CD4-positive, CD25-positive, alpha-beta regulatory T cell (primary cell): ENCODE results near the gene AGBL5. TPM values are rescaled to one million over a fixed set of nuclear protein-coding genes. Genes with fewer than 3 reads are reported as not detected.

Source experiments
- ATAC-seq, 2 donors: fragments of 150-1000 bp; cut with Tn5 transposase; one replicate each; pipeline ENCODE4 v1.10.0; 2021; ENCODE audit warnings: low read depth in 2 of 2, moderate number of reproducible peaks in 2 of 2, moderate library complexity in 1 of 2
- DNase-seq, 3 donors: peaks; one replicate each; pipeline versions ENCODE4 v3.0.0 to v3.0.0-alpha.2; 2012 to 2022; ENCODE audit warnings: mixed read lengths in 1 of 3
- H3K27ac ChIP-seq: one replicate; pipeline ENCODE4 v1.7.0; 2013; ENCODE audit warnings: mild to moderate bottlenecking, low read length; ENCODE audit not compliant: insufficient read depth, poor library complexity, severe bottlenecking
- H3K27me3 ChIP-seq: one replicate; pipeline ENCODE4 v1.7.0; 2013; ENCODE audit warnings: low read length; ENCODE audit not compliant: control insufficient read depth, insufficient read depth
- H3K36me3 ChIP-seq: one replicate; pipeline ENCODE4 v1.7.0; 2013; ENCODE audit warnings: mild to moderate bottlenecking, low read length, moderate library complexity; ENCODE audit not compliant: control insufficient read depth, insufficient read depth
- H3K4me1 ChIP-seq: 2 replicates; pipeline ENCODE4 v1.7.0; 2013; ENCODE audit warnings: mild to moderate bottlenecking, low read length; ENCODE audit not compliant: insufficient read depth, control insufficient read depth, poor library complexity, severe bottlenecking
- H3K4me3 ChIP-seq: one replicate; pipeline ENCODE4 v1.7.0; 2013; ENCODE audit warnings: low read depth, mild to moderate bottlenecking, low read length, moderate library complexity
- H3K9me3 ChIP-seq, 2 experiments: 1 replicate in 1 of 2; 2 replicates in 1 of 2; pipeline ENCODE4 v1.7.0; 2013; ENCODE audit warnings: low read length in 2 of 2, mild to moderate bottlenecking in 1 of 2, moderate library complexity in 1 of 2; ENCODE audit not compliant: control insufficient read depth in 2 of 2
- H3K27ac Mint-ChIP-seq, 3 donors: one replicate each; pipeline ENCODE4 v1.8.0; 2020 to 2022; ENCODE audit warnings: mild to moderate bottlenecking in 3 of 3, mixed read lengths in 3 of 3, moderate library complexity in 2 of 3
- H3K27me3 Mint-ChIP-seq: one replicate; pipeline ENCODE4 v1.8.0; 2022; ENCODE audit warnings: mild to moderate bottlenecking, mixed read lengths
- H3K36me3 Mint-ChIP-seq: one replicate; pipeline ENCODE4 v1.8.0; 2020; ENCODE audit warnings: mixed read lengths
- H3K4me1 Mint-ChIP-seq, 4 donors: one replicate each; pipeline ENCODE4 v1.8.0; 2020 to 2022; ENCODE audit warnings: mixed read lengths in 4 of 4, mild to moderate bottlenecking in 1 of 4
- H3K4me3 Mint-ChIP-seq, 4 donors: one replicate each; pipeline ENCODE4 v1.8.0; 2020 to 2022; ENCODE audit warnings: mild to moderate bottlenecking in 4 of 4, mixed read lengths in 4 of 4, moderate library complexity in 3 of 4
- H3K9me3 Mint-ChIP-seq, 7 donors: one replicate each; pipeline ENCODE4 v1.8.0; 2020 to 2022; ENCODE audit warnings: mixed read lengths in 7 of 7, mild to moderate bottlenecking in 3 of 7, moderate library complexity in 2 of 7
- polyA plus RNA-seq, 4 donors: library from polyadenylated mRNA; unstranded; fragments of 300-500 nt; fragmentation: Illumina TruSeq; gene quantifications; one replicate each; pipeline ENCODE4 v1.2.3, GENCODE V29; 2021
- total RNA-seq: library from RNA; stranded (reverse); gene quantifications from one replicate; pipeline ENCODE4 v1.2.3, GENCODE V29; 2022

Gene AGBL5
- total and polyA plus RNA-seq, 5 donors from 2014 or later, result 8.9 to 11.3 (median 9.3) TPM

DNA sequence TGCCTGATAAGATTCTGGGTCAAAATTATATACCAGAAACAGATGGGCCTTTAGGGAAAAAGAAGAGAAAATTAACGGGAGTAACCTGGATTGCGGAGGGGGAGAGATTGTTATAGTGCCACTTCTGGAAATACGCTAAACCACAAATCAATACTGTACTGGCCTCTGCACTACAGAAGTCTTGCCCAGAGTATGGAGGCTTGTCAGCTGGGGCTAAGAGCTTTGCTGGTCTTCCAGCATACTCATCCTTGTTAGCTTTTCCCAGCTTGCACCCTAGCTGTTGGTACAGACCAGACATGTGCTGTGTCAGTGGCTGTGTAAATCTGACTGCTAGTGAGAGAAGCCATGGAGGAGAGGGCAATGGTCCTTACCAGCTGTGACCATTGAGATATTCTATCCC is 8.9 kb downstream of the AGBL5 start:
- no peaks in the 10 kb centered on the region for H3K9me3 Mint-ChIP-seq
- H3K27me3 ChIP-seq, result no peaks in the 10 kb centered on the region

DNA sequence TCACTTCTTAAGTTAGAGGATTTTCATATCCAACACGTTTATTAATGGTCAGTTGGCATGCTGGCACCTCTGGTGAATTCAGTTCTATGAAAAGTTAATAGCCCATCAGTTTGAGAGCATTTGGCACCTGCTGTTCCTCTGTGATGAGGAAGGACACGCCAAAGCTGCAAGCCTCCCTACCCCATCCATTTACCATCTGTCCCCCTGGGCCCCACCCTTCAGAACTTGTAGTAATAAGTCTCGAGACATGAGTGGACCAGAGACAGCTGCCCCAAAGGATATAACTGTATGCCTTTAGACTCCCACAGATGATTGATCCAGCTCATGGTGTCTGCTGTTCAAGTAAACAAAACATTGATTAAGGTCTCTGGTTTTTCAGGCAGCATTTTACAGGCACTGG is 13.7 kb downstream of the AGBL5 start:
- H3K27ac ChIP-seq, result no peak overlapping the region
- ATAC-seq (no peak), DNase-seq (no peak)
- H3K36me3 Mint-ChIP-seq, result peaks cover 36% of the 10 kb centered on the region
- no peaks in the 10 kb centered on the region for H3K9me3 ChIP-seq
- H3K4me3 Mint-ChIP-seq, result peak overlapping the region in 1 of 4 donors; percentile 12
- peaks cover 39% of the 10 kb centered on the region for H3K36me3 ChIP-seq
- H3K27me3 Mint-ChIP-seq, result no peaks in the 10 kb centered on the region
- no peak overlapping the region for H3K27ac Mint-ChIP-seq
- peaks cover 15% of the 10 kb centered on the region for H3K4me1 ChIP-seq
- H3K4me3 ChIP-seq, result no peak overlapping the region
- H3K9me3 Mint-ChIP-seq, result no peaks in the 10 kb centered on the region
- H3K27me3 ChIP-seq, result no peaks in the 10 kb centered on the region
- H3K4me1 Mint-ChIP-seq, result peaks cover 0 to 59% (median 37%) of the 10 kb centered on the region in 4 donors

More for the DNA sequence above, 8.9 kb downstream of the AGBL5 start:
- H3K27ac Mint-ChIP-seq, result no peak overlapping the region
- H3K27ac ChIP-seq, result no peak overlapping the region
- H3K4me1 Mint-ChIP-seq, result peaks cover 0 to 15% (median 10%) of the 10 kb centered on the region in 4 donors
- H3K27me3 Mint-ChIP-seq, result no peaks in the 10 kb centered on the region
- no peaks in the 10 kb centered on the region for H3K9me3 ChIP-seq
- no peak for DNase-seq
- no peak for ATAC-seq
- peaks cover 12% of the 10 kb centered on the region for H3K36me3 Mint-ChIP-seq
- H3K36me3 ChIP-seq, result peaks cover 32% of the 10 kb centered on the region
- H3K4me3 Mint-ChIP-seq, result no peak overlapping the region
- no peaks in the 10 kb centered on the region for H3K4me1 ChIP-seq
- H3K4me3 ChIP-seq, result no peak overlapping the region

DNA sequence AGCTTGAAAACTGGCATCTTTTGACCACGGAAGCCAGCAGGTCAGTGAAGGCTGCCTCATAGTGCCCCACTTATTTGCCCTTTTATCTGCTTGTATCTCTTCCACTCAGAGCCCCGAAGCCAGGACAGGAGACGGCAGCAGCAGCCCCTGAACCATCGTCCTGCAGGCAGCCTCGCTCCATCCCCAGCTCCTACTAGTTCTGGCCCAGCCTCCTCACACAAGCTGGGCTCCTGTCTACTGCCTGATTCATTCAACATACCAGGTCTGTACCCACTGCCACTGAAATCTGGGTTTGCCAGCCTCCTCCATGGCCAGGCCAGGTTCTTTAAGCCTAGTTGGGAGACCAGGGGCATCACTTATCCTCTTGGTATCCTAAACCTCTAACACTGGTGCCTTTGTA is 15.9 kb downstream of the AGBL5 start:
- Histone ChIP-seq H3K4me3 (no peak overlapping the region), H3K27me3 (no peaks in the 10 kb centered on the region), H3K4me1 (peaks cover 31% of the 10 kb centered on the region), H3K36me3 (peaks cover 34% of the 10 kb centered on the region), H3K9me3 (no peaks in the 10 kb centered on the region), H3K27ac (no peak overlapping the region)
- H3K36me3 Mint-ChIP-seq, result peaks cover 32% of the 10 kb centered on the region
- no peaks in the 10 kb centered on the region for H3K9me3 Mint-ChIP-seq
- DNase-seq (no peak), ATAC-seq (no peak)
- no peaks in the 10 kb centered on the region for H3K27me3 Mint-ChIP-seq
- H3K27ac Mint-ChIP-seq, result peak overlapping the region in 1 of 3 donors; percentile 29
- H3K4me1 Mint-ChIP-seq, result peaks cover 0 to 74% (median 44%) of the 10 kb centered on the region in 4 donors
- peak overlapping the region in 1 of 4 donors; percentile 65 for H3K4me3 Mint-ChIP-seq

DNA sequence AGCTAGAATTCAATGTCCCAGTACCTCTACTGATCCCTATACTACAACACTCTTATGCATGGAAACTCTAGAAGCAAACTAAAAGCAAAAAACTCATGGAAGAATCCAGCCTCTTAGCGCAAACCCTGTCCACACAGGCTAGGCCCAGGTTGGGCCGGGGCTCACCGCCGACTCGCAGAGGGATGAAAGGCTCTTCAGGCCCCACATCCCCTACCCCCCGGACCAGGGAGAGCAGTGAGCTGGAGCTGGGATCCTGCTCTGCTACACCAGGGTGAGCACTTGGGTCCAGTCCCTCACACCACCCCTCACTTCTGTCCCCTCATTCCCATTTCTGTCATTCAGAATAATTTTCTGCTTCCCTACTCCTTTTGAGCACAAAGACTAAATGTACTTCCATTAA is 18.0 kb downstream of the AGBL5 start:
- Histone ChIP-seq H3K36me3 (peaks cover 28% of the 10 kb centered on the region), H3K27me3 (no peaks in the 10 kb centered on the region), H3K27ac (peak overlapping the region; percentile 91), H3K9me3 (no peaks in the 10 kb centered on the region), H3K4me1 (peaks cover 32% of the 10 kb centered on the region), H3K4me3 (no peak overlapping the region)
- peaks cover 0 to 77% (median 44%) of the 10 kb centered on the region in 4 donors for H3K4me1 Mint-ChIP-seq
- H3K36me3 Mint-ChIP-seq, result peaks cover 27% of the 10 kb centered on the region
- ATAC-seq (no peak), DNase-seq (no peak)
- no peaks in the 10 kb centered on the region for H3K9me3 Mint-ChIP-seq
- peak overlapping the region; percentile 74 to 99 (median 86) for H3K4me3 Mint-ChIP-seq
- peak overlapping the region; percentile 70 to 97 (median 92) for H3K27ac Mint-ChIP-seq
- H3K27me3 Mint-ChIP-seq, result no peaks in the 10 kb centered on the region

DNA sequence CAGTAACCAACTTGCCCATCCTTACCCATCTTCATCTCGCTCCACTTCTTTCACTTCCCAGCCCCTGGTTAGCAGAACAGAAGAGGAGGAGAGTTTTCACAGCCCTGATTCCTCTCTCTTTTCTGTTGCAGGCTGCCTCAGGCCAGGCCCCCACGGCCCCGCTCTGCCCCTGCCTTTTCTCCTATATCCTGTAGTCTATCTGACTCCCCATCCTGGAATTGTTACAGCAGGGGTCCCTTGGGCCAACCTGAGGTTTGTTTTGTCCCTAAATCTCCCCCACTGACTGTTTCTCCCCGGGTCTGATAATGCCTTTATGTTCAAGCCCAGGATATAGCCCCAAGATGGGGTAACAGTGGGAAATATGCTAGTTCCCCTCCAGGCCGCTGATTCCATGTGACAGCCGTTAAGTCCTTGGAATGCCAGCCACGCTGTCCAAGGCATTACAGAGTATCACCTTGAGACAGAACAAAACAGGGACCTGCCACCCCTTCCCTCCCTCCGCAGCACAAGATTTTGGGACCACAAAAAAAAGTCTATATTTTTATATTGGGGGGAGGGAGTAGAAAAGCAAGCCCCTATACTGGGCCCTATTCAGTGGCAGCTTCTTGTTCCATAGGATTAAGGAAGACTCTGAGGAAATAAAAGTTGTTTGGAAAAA is 18.6 kb downstream of the AGBL5 start:
- peaks cover 38% of the 10 kb centered on the region for H3K4me1 ChIP-seq
- Mint-ChIP-seq H3K36me3 (peaks cover 27% of the 10 kb centered on the region), H3K4me3 (peak overlapping the region; percentile 92 to 99 (median 97))

DNA sequence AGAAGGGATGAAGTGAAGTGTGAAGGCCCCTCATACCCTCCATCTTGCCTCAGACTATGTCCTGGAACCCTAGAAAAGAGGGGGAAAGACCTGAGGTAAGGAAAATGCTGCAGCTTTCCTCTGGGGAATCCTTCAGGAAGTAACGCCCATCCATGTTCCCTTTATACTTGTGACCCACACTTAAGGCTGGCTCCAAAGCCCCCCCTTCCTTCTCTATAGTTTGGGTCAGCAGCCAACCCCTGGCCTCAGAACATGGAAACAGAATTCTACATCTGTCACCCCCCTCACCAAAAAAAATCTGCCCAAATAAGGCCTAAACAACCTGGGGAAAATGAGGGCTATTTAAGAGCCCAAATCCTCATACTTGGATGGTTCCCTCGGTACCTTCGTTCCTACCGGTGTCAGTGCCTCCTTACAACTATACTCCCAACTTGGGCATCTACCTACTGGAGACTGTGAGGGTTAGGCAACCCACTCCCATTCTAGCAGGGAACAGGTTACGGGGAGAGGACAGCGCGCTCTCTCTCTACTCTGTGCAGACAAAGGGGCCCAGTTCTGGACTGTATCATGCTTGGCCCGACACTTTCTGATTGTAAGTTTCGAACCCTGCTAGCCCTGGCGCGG is 19.3 kb downstream of the AGBL5 start:
- ATAC-seq, result peak in 1 of 2 donors; percentile 0
- H3K27me3 Mint-ChIP-seq, result no peaks in the 10 kb centered on the region
- Histone ChIP-seq H3K9me3 (no peaks in the 10 kb centered on the region), H3K4me3 (peak overlapping the region; percentile 92), H3K4me1 (peaks cover 44% of the 10 kb centered on the region), H3K27ac (peak overlapping the region; percentile 91), H3K27me3 (no peaks in the 10 kb centered on the region), H3K36me3 (peaks cover 19% of the 10 kb centered on the region)
- no peaks in the 10 kb centered on the region for H3K9me3 Mint-ChIP-seq
- DNase-seq, result no peak
- H3K36me3 Mint-ChIP-seq, result peaks cover 21% of the 10 kb centered on the region
- peak overlapping the region; percentile 92 to 99 (median 97) for H3K4me3 Mint-ChIP-seq
- peaks cover 7 to 82% (median 48%) of the 10 kb centered on the region in 4 donors for H3K4me1 Mint-ChIP-seq
- peak overlapping the region; percentile 94 to 98 (median 97) for H3K27ac Mint-ChIP-seq

More for the DNA sequence above, 18.6 kb downstream of the AGBL5 start:
- no peak for ATAC-seq
- Mint-ChIP-seq H3K9me3 (no peaks in the 10 kb centered on the region), H3K27ac (peak overlapping the region; percentile 92 to 98 (median 97)), H3K4me1 (peaks cover 4 to 81% (median 49%) of the 10 kb centered on the region in 4 donors), H3K27me3 (no peaks in the 10 kb centered on the region)
- H3K36me3 ChIP-seq, result peaks cover 26% of the 10 kb centered on the region
- peak overlapping the region; percentile 92 for H3K4me3 ChIP-seq
- H3K27me3 ChIP-seq, result no peaks in the 10 kb centered on the region
- no peaks in the 10 kb centered on the region for H3K9me3 ChIP-seq
- no peak for DNase-seq
- H3K27ac ChIP-seq, result peak overlapping the region; percentile 91

DNA sequence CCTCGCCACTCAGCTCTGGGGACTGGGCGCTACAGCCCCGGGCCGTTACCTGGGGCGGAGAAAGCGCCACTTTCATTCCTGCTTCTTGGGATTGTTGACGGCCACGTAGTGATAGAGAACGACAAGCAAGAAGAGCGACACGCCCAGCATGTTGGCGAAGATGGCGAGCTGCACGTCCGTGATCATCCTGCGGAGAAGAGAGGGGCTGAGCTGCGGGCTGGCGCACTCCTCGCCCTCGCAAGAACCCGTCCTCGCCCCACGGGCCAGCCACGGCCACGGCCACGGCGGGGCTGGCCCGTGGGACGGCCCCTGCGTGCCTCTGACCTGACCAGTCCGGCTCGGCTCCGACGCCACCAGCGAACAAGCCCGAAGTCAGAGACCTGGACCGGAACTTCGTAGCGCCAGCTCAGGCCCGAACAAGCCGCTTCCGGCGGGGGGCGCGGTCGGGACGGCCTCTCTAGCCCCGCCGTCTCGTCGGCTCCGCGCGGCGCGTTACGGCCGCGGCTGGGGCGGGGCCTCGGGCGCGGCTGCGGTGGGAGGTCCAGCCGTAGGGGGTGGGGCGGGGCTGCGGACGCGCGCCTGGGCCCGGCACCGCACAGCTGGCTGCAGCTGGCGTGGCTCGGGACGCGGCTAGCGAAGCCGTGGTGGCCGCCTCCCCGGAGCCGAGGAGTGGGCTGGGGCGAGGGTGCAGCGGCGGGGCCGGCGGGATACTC is 20.0 kb downstream of the AGBL5 start, which contains the start of gene OST4:
TSS of gene OST4 (minus strand) at position 378 of the 713 bp plus-strand sequence.
- H3K36me3 ChIP-seq, result peaks cover 19% of the 10 kb centered on the region
- H3K4me1 ChIP-seq, result peaks cover 44% of the 10 kb centered on the region
- Mint-ChIP-seq H3K27ac (peak within 1 kb of the TSS; percentile 94 to 98 (median 97)), H3K4me3 (peak within 1 kb of the TSS; percentile 92 to 99 (median 97)), H3K27me3 (no peaks in the 10 kb centered on the region), H3K4me1 (peaks cover 12 to 82% (median 45%) of the 10 kb centered on the region in 4 donors), H3K36me3 (peaks cover 18% of the 10 kb centered on the region), H3K9me3 (no peaks in the 10 kb centered on the region)
- peak within 1 kb of the TSS; percentile 92 for H3K4me3 ChIP-seq
- DNase-seq (peak; percentile 86 to 94 (median 90)), ATAC-seq (peak; percentile 92 to 94)
- H3K27me3 ChIP-seq, result no peaks in the 10 kb centered on the region
- peak within 1 kb of the TSS; percentile 91 for H3K27ac ChIP-seq
- no peaks in the 10 kb centered on the region for H3K9me3 ChIP-seq
